Neuronal stem cell (in vitro differentiated cells): ENCODE measurements around the gene CHRNG.

Experiments
- DNase-seq: peaks from one replicate; pipeline ENCODE4 v3.0.0-alpha.2; 2013; ENCODE audit warnings: low spot score
- H2AFZ ChIP-seq: one replicate; pipeline ENCODE4 v1.6.1; 2013; ENCODE audit warnings: mild to moderate bottlenecking, low read length, inconsistent platforms
- H2AK5ac ChIP-seq: 2 replicates; pipeline ENCODE4 v1.6.1; 2013; ENCODE audit warnings: low read depth, mild to moderate bottlenecking, inconsistent platforms, low read length, moderate library complexity, mixed read lengths
- H2BK120ac ChIP-seq: 2 replicates; pipeline ENCODE4 v1.6.1; 2013; ENCODE audit warnings: low read depth, mild to moderate bottlenecking, inconsistent platforms, low read length, moderate library complexity, mixed read lengths
- H2BK12ac ChIP-seq: one replicate; pipeline ENCODE4 v1.6.1; 2013; ENCODE audit warnings: low read length, inconsistent platforms
- H2BK15ac ChIP-seq: 2 replicates; pipeline ENCODE4 v1.6.1; 2013; ENCODE audit warnings: mild to moderate bottlenecking, low read length, inconsistent platforms, mixed read lengths
- H2BK5ac ChIP-seq: one replicate; pipeline ENCODE4 v1.6.1; 2013; ENCODE audit warnings: inconsistent platforms, mild to moderate bottlenecking, low read length, moderate library complexity
- H3K14ac ChIP-seq: one replicate; pipeline ENCODE4 v1.6.1; 2013; ENCODE audit warnings: low read length, inconsistent platforms
- H3K18ac ChIP-seq: 2 replicates; pipeline ENCODE4 v1.6.1; 2013; ENCODE audit warnings: low read length, inconsistent platforms
- H3K23ac ChIP-seq: 2 replicates; pipeline ENCODE4 v1.6.1; 2013; ENCODE audit warnings: low read depth, mild to moderate bottlenecking, mixed read lengths, low read length, inconsistent platforms; ENCODE audit not compliant: poor library complexity
- H3K27ac ChIP-seq: replicated peaks from 3 replicates; pipeline ENCODE4 v1.5.1; 2013; ENCODE audit warnings: low read length, inconsistent platforms
- H3K27me3 ChIP-seq, 3 experiments: 2 replicates each; pipeline ENCODE4 v1.6.1; 2013; ENCODE audit warnings: low read length in 3 of 3, mild to moderate bottlenecking in 2 of 3, inconsistent platforms in 1 of 3, low read depth in 1 of 3, mixed read lengths in 1 of 3, moderate library complexity in 1 of 3; ENCODE audit not compliant: control insufficient read depth in 3 of 3, insufficient read depth in 3 of 3
- H3K36me3 ChIP-seq, 2 donors: replicated peaks in 1 of 2; 2 replicates each; pipeline ENCODE4 v1.6.1; 2013; ENCODE audit warnings: low read length in 2 of 2; ENCODE audit not compliant: control insufficient read depth in 2 of 2, insufficient read depth in 2 of 2
- H3K4ac ChIP-seq: 2 replicates; pipeline ENCODE4 v1.6.1; 2013; ENCODE audit warnings: inconsistent platforms, mild to moderate bottlenecking, low read length, moderate library complexity
- H3K4me1 ChIP-seq, 2 donors: 1 replicate in 1 of 2; 2 replicates in 1 of 2; pipeline ENCODE4 v1.6.1; 2013; ENCODE audit warnings: low read length in 2 of 2, low read depth in 1 of 2; ENCODE audit not compliant: control insufficient read depth in 2 of 2, insufficient read depth in 1 of 2
- H3K4me2 ChIP-seq: one replicate; pipeline ENCODE4 v1.6.1; 2013; ENCODE audit warnings: mild to moderate bottlenecking, low read length, inconsistent platforms; ENCODE audit not compliant: insufficient read depth, poor library complexity, severe bottlenecking
- H3K4me3 ChIP-seq, 2 donors: 2 replicates each; pipeline ENCODE4 v1.5.1; 2013; ENCODE audit warnings: low read length in 2 of 2, mild to moderate bottlenecking in 2 of 2, inconsistent platforms in 1 of 2, moderate library complexity in 1 of 2
- H3K79me1 ChIP-seq: one replicate; pipeline ENCODE4 v1.6.1; 2013; ENCODE audit warnings: low read depth, mild to moderate bottlenecking, inconsistent platforms, low read length, moderate library complexity
- H3K9ac ChIP-seq: one replicate; pipeline ENCODE4 v1.6.1; 2013; ENCODE audit warnings: mild to moderate bottlenecking, low read depth, low read length, inconsistent platforms; ENCODE audit not compliant: poor library complexity
- H3K9me3 ChIP-seq, 2 donors: replicated peaks in 1 of 2; 2 replicates each; pipeline versions ENCODE3 to v1.6.1; 2013; ENCODE audit warnings: low read length in 2 of 2, mild to moderate bottlenecking in 2 of 2, inconsistent platforms in 1 of 2, low read depth in 1 of 2, mixed read lengths in 1 of 2, moderate library complexity in 1 of 2; ENCODE audit not compliant: control insufficient read depth in 2 of 2, insufficient read depth in 1 of 2
- H4K8ac ChIP-seq: one replicate; pipeline ENCODE4 v1.6.1; 2013; ENCODE audit warnings: low read depth, mild to moderate bottlenecking, inconsistent platforms, low read length, moderate library complexity
- H4K91ac ChIP-seq: one replicate; pipeline ENCODE4 v1.6.1; 2013; ENCODE audit warnings: low read length, low read depth, mild to moderate bottlenecking, inconsistent platforms; ENCODE audit not compliant: poor library complexity
- WGBS, 2 donors: extraction: QIAGEN DNeasy Blood & Tissue Kit; methylation state at CpG; one replicate each; pipeline ENCODE4 v1.1.7; 2013; ENCODE audit warnings: missing lambda C conversion rate in 2 of 2, mixed read lengths in 1 of 2; ENCODE audit not compliant: insufficient read length in 2 of 2, insufficient replicate concordance in 1 of 2; ENCODE audit errors: extremely low coverage in 2 of 2; 5-methylcytosine and 5-hydroxymethylcytosine counted together

CHRNG gene

GRCh38 chr2:232523402-232523681 is 16.1 kb upstream of the CHRNG start:
- Histone ChIP-seq H2BK5ac (peak overlapping the region; percentile 24), H3K4ac (no peak overlapping the region), H3K27me3 (peaks cover 17 to 69% (median 33%) of the 10 kb centered on the region in 3 experiments), H2AK5ac (peak overlapping the region; percentile 88), H3K9me3 (no peaks in the 10 kb centered on the region), H3K23ac (peak overlapping the region; percentile 85), H3K18ac (peak overlapping the region; percentile 55), H3K27ac (no peak overlapping the region), H3K4me3 (peak overlapping the region in 1 of 2 donors; percentile 30), H3K9ac (no peak overlapping the region), H2BK120ac (no peak overlapping the region), H3K4me2 (peak overlapping the region; percentile 88), H3K79me1 (peaks cover 2% of the 10 kb centered on the region), H4K8ac (no peak overlapping the region), H4K91ac (no peak overlapping the region), H2BK12ac (no peak overlapping the region), H3K36me3 (no peaks in the 10 kb centered on the region), H2AFZ (peak overlapping the region; percentile 95), H2BK15ac (no peak overlapping the region), H3K14ac (peak overlapping the region; percentile 71), H3K4me1 (peaks cover 6 to 13% of the 10 kb centered on the region in 2 donors)
- no peak for DNase-seq
- WGBS, 2 donors, result no CpG with 5 or more reads among the region's 16 CpGs

DNA sequence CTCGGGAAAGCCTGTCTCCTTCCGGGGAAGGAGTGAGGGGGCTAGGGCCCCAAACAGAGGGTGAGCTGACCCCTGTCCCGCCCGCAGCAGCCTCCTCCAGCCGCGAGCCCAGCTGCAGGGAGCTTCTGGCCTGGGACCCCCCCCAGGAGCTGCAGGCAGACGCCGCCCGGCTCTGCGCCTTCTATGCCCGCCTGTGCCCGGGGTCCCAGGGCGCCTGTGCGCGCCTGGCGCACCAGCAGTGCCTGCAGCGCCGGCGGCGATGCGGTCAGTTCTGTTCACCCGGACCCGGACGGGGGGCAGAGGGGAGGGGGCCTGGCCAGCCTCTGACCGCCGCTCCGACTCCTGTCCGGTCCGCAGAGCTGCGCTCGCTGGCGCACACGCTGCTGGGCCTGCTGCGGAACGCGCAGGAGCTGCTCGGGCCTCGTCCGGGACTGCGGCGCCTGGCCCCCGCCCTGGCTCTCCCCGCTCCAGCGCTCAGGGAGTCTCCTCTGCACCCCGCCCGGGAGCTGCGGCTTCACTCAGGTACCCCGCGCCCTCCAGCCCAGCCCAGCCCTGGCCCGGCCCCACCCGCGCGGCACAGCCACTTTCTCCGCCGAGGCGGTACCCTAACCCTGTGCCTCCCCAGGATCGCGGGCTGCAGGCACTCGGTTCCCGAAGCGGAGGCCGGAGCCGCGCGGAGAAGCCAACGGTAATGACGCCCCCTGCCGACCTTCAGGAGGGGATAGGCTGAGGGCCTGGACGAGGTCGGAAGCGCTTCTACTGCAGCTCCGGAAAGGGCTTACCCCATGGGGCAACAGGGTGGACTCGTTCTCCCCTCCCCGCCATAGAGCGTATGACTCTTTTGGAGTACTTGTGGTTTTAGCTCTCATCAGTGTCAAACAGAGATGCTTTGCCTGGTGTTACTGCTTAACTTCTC is 15.6 kb upstream of the CHRNG start:
- H3K27ac ChIP-seq, result no peak overlapping the region
- no peak overlapping the region for H4K8ac ChIP-seq
- H3K23ac ChIP-seq, result peak overlapping the region; percentile 85
- peak overlapping the region; percentile 22 for H2BK12ac ChIP-seq
- WGBS, 2 donors, result no CpG with 5 or more reads among the region's 75 CpGs
- H2AFZ ChIP-seq, result peak overlapping the region; percentile 95
- H3K9ac ChIP-seq, result peak overlapping the region; percentile 90
- H2AK5ac ChIP-seq, result peak overlapping the region; percentile 99
- H2BK120ac ChIP-seq, result no peak overlapping the region
- no peak overlapping the region for H4K91ac ChIP-seq
- no peaks in the 10 kb centered on the region for H3K9me3 ChIP-seq
- H3K18ac ChIP-seq, result peak overlapping the region; percentile 55
- H3K36me3 ChIP-seq, result no peaks in the 10 kb centered on the region
- H2BK15ac ChIP-seq, result peak overlapping the region; percentile 67
- no peak overlapping the region for H3K4ac ChIP-seq
- DNase-seq, result peak; percentile 75
- peaks cover 6 to 13% of the 10 kb centered on the region in 2 donors for H3K4me1 ChIP-seq
- peak overlapping the region; percentile 24 for H2BK5ac ChIP-seq
- peaks cover 2% of the 10 kb centered on the region for H3K79me1 ChIP-seq
- H3K4me3 ChIP-seq, result peak overlapping the region; percentile 30 to 79
- peaks cover 17 to 68% (median 33%) of the 10 kb centered on the region in 3 experiments for H3K27me3 ChIP-seq
- H3K4me2 ChIP-seq, result peak overlapping the region; percentile 88
- peak overlapping the region; percentile 71 for H3K14ac ChIP-seq

GRCh38 chr2:232524771-232525170 is 14.7 kb upstream of the CHRNG start:
- Histone ChIP-seq H2AFZ (no peak overlapping the region), H3K9me3 (no peaks in the 10 kb centered on the region), H3K4me3 (no peak overlapping the region), H3K4me2 (no peak overlapping the region), H3K9ac (no peak overlapping the region), H3K36me3 (no peaks in the 10 kb centered on the region), H2BK5ac (no peak overlapping the region), H3K23ac (peak overlapping the region; percentile 49), H2AK5ac (peak overlapping the region; percentile 99), H3K4ac (no peak overlapping the region), H2BK12ac (no peak overlapping the region), H3K14ac (no peak overlapping the region), H3K18ac (no peak overlapping the region), H3K27ac (no peak overlapping the region), H3K4me1 (peaks cover 6 to 11% of the 10 kb centered on the region in 2 donors), H2BK15ac (peak overlapping the region; percentile 8), H3K27me3 (peaks cover 17 to 68% (median 33%) of the 10 kb centered on the region in 3 experiments), H3K79me1 (peaks cover 2% of the 10 kb centered on the region), H4K91ac (no peak overlapping the region), H2BK120ac (no peak overlapping the region), H4K8ac (no peak overlapping the region)
- no peak for DNase-seq
- no CpG with 5 or more reads among the region's 6 CpGs for WGBS, 2 donors

GRCh38 chr2:232525199-232525598 is 14.3 kb upstream of the CHRNG start:
- Histone ChIP-seq H2AFZ (no peak overlapping the region), H2AK5ac (peak overlapping the region; percentile 99), H3K27me3 (peaks cover 17 to 66% (median 33%) of the 10 kb centered on the region in 3 experiments), H3K9me3 (no peaks in the 10 kb centered on the region), H3K36me3 (no peaks in the 10 kb centered on the region), H3K4me1 (peaks cover 6 to 10% of the 10 kb centered on the region in 2 donors), H2BK5ac (no peak overlapping the region), H3K9ac (peak overlapping the region; percentile 70), H2BK15ac (peak overlapping the region; percentile 75), H4K91ac (no peak overlapping the region), H3K4me2 (no peak overlapping the region), H2BK12ac (peak overlapping the region; percentile 82), H3K23ac (no peak overlapping the region), H3K79me1 (peaks cover 2% of the 10 kb centered on the region), H2BK120ac (no peak overlapping the region), H3K27ac (no peak overlapping the region), H3K4me3 (no peak overlapping the region), H3K4ac (no peak overlapping the region), H4K8ac (no peak overlapping the region), H3K14ac (peak overlapping the region; percentile 56), H3K18ac (peak overlapping the region; percentile 87)
- no peak for DNase-seq
- no CpG with 5 or more reads among the region's 14 CpGs for whole genome bisulfite sequencing, 2 donors
